ENCODE results near the gene KDM2B.

DNA sequence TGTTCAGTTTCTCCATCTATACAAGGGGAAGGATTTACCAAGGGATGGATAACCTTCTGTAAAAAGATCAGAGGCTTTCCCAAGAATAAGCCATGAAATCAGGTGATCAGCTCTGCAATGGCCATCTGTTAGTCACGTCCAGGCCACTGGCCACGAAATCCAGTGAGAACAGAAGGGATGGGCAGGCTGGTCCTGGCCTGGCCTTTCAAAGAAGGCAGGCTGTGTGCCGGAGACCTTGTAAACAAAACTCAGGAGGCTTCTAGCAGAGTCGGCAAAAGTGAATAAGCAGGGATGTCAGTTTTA is 112.4 kb downstream of the KDM2B start:
- TF ChIP-seq JUNB (IDR thresholded peaks at IDR 0.05), result no peak
- no peak for TF ChIP-seq POLR2A (IDR thresholded peaks at IDR 0.05; ENCODE audit: low read depth, low read length)
- no peak for TF ChIP-seq EZH2 (IDR thresholded peaks at IDR 0.05; ENCODE audit: borderline replicate concordance, control insufficient read depth, low read depth, low read length)
- no peak for TF ChIP-seq MXI1 (IDR thresholded peaks at IDR 0.05; ENCODE audit: low read depth, low read length)
- TF ChIP-seq, protein P1, sequence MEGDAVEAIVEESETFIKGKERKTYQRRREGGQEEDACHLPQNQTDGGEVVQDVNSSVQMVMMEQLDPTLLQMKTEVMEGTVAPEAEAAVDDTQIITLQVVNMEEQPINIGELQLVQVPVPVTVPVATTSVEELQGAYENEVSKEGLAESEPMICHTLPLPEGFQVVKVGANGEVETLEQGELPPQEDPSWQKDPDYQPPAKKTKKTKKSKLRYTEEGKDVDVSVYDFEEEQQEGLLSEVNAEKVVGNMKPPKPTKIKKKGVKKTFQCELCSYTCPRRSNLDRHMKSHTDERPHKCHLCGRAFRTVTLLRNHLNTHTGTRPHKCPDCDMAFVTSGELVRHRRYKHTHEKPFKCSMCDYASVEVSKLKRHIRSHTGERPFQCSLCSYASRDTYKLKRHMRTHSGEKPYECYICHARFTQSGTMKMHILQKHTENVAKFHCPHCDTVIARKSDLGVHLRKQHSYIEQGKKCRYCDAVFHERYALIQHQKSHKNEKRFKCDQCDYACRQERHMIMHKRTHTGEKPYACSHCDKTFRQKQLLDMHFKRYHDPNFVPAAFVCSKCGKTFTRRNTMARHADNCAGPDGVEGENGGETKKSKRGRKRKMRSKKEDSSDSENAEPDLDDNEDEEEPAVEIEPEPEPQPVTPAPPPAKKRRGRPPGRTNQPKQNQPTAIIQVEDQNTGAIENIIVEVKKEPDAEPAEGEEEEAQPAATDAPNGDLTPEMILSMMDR (IDR thresholded peaks at IDR 0.05 in 2 of 3, conservative IDR thresholded peaks at IDR 0.05 in 1 of 3; ENCODE audit: control insufficient read depth in 2 of 3, extremely low read depth in 1 of 3, insufficient read depth in 1 of 3, low read depth in 3 of 3, low read length in 3 of 3), result no peak
- TF ChIP-seq ASH2L (IDR thresholded peaks at IDR 0.05; ENCODE audit: borderline replicate concordance, low read depth), result no peak
- no peak for TF ChIP-seq SMAD5 (IDR thresholded peaks at IDR 0.05; ENCODE audit: low read depth)
- TF ChIP-seq, protein P2, sequence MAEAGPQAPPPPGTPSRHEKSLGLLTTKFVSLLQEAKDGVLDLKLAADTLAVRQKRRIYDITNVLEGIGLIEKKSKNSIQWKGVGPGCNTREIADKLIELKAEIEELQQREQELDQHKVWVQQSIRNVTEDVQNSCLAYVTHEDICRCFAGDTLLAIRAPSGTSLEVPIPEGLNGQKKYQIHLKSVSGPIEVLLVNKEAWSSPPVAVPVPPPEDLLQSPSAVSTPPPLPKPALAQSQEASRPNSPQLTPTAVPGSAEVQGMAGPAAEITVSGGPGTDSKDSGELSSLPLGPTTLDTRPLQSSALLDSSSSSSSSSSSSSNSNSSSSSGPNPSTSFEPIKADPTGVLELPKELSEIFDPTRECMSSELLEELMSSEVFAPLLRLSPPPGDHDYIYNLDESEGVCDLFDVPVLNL (IDR thresholded peaks at IDR 0.05; ENCODE audit: low read depth, low read length), result no peak

All from GM12878 (cell line).